ENCODE results near the gene RAVER1.

GRCh38 chr19:10283301-10284064 lies 49.8 kb downstream of the RAVER1 start:
- TF ChIP-seq POLR2A (IDR thresholded peaks at IDR 0.05) (no peak), CTCF (IDR thresholded peaks at IDR 0.05) (no peak)

All from thyroid gland (tissue), 4 donors.